SK-N-SH (cell line): Measurements from ENCODE around the gene TMEM132E. TPM values are rescaled to one million over a fixed set of nuclear protein-coding genes. Genes with fewer than 3 reads are reported as not detected.

Experiments
- CTCF ChIA-PET: fragments of 300-600, 350-600 bp; formaldehyde crosslinking; extraction: SDS; loops from one replicate; lab custom pipeline; 2021; lab: Yijun Ruan, JAX
- POLR2A ChIA-PET: fragments of 350-600 bp; sonication (Branson Sonifier 250); formaldehyde crosslinking; extraction: SDS; loops from one replicate; lab custom pipeline; 2020; ENCODE audit warnings: antibody characterized with exemption, inconsistent platforms; lab: Yijun Ruan, JAX
- DNase-seq: peaks from one replicate; pipeline ENCODE4 v3.0.0; 2012
- H2AFZ ChIP-seq: fragments of 200-600 bp; sonication (generic); 2 replicates; pipeline ENCODE4 v1.8.1; 2016; ENCODE audit warnings: antibody characterized with exemption, mild to moderate bottlenecking, low read depth
- H3F3A ChIP-seq: fragments of 200-600 bp; sonication (generic); replicated peaks from 2 replicates; pipeline ENCODE3; 2016; ENCODE audit warnings: antibody characterized with exemption, mild to moderate bottlenecking; ENCODE audit not compliant: insufficient read depth
- H3K27ac ChIP-seq, 2 experiments: fragments of 200-500 bp in 1 of 2; fragments of 200-600 bp in 1 of 2; sonication (Bioruptor generic) in 1 of 2; sonication (generic), shearing (Covaris generic) in 1 of 2; 2 replicates each; pipeline versions ENCODE4 v1.5.1 to v1.6.1; 2014 to 2016; ENCODE audit warnings: low read depth in 2 of 2, inconsistent platforms in 1 of 2, low read length in 1 of 2, mild to moderate bottlenecking in 1 of 2, mixed read lengths in 1 of 2
- H3K27me3 ChIP-seq: fragments of 200-600 bp; sonication (generic), shearing (Covaris generic); 2 replicates; pipeline ENCODE4 v1.6.1; 2016; ENCODE audit warnings: mixed run types; ENCODE audit not compliant: insufficient read depth
- H3K36me3 ChIP-seq, 2 experiments: fragments of 200-500 bp in 1 of 2; fragments of 200-600 bp in 1 of 2; sonication (Bioruptor generic) in 1 of 2; sonication (generic) in 1 of 2; replicated peaks in 1 of 2; 2 replicates each; pipeline versions ENCODE3 to v1.5.1; 2014 to 2016; ENCODE audit warnings: low read length in 1 of 2, mild to moderate bottlenecking in 1 of 2; ENCODE audit not compliant: insufficient read depth in 2 of 2, control insufficient read depth in 1 of 2
- H3K4me1 ChIP-seq, 2 experiments: fragments of 200-500 bp in 1 of 2; fragments of 200-600 bp in 1 of 2; sonication (Bioruptor generic) in 1 of 2; sonication (generic), shearing (Covaris generic) in 1 of 2; 2 replicates each; pipeline versions ENCODE4 v1.5.1 to v1.6.1; 2014 to 2016; ENCODE audit warnings: low read depth in 1 of 2, low read length in 1 of 2, mixed run types in 1 of 2; ENCODE audit not compliant: insufficient read depth in 2 of 2, control insufficient read depth in 1 of 2
- H3K4me2 ChIP-seq: fragments of 200-600 bp; sonication (generic), shearing (Covaris generic); 2 replicates; pipeline ENCODE4 v1.6.1; 2017; ENCODE audit warnings: mixed run types
- H3K4me3 ChIP-seq, 2 experiments: fragments of 200-500 bp in 1 of 2; fragments of 200-600 bp in 1 of 2; sonication (Bioruptor generic) in 1 of 2; sonication (generic), shearing (Covaris generic) in 1 of 2; 2 replicates each; pipeline versions ENCODE4 v1.5.1 to v1.8.1; 2014 to 2016; ENCODE audit warnings: low read depth in 2 of 2, inconsistent platforms in 1 of 2, low read length in 1 of 2, mild to moderate bottlenecking in 1 of 2, mixed read lengths in 1 of 2, moderate library complexity in 1 of 2
- H3K79me2 ChIP-seq: fragments of 200-600 bp; sonication (generic); 2 replicates; pipeline ENCODE4 v1.8.1; 2017; ENCODE audit warnings: mild to moderate bottlenecking; ENCODE audit not compliant: insufficient read depth
- H3K9ac ChIP-seq: fragments of 200-600 bp; sonication (generic); 2 replicates; pipeline ENCODE4 v1.6.1; 2017; ENCODE audit warnings: mixed run types
- H3K9me2 ChIP-seq: fragments of 200-600 bp; sonication (generic); 2 replicates; pipeline ENCODE4 v1.6.1; 2017; ENCODE audit warnings: mixed run types
- H3K9me3 ChIP-seq: fragments of 200-600 bp; sonication (generic); 2 replicates; pipeline ENCODE4 v1.6.1; 2017; ENCODE audit warnings: mixed run types, mild to moderate bottlenecking, moderate library complexity
- H4K20me1 ChIP-seq: fragments of 200-600 bp; sonication (generic); 2 replicates; pipeline ENCODE4 v1.6.1; 2017; ENCODE audit warnings: mild to moderate bottlenecking, mixed run types; ENCODE audit not compliant: insufficient read depth
- CHD2 ChIP-seq: fragments of 150-350 bp; IDR thresholded peaks from 2 replicates; pipeline ENCODE4 v1.6.1; 2018; ENCODE audit warnings: low read length; ENCODE audit not compliant: partially characterized antibody
- CTCF ChIP-seq: fragments of 200-600 bp; sonication (generic); IDR thresholded peaks from 2 replicates; pipeline ENCODE4 v1.6.1; 2017; ENCODE audit warnings: antibody characterized with exemption, mild to moderate bottlenecking, moderate library complexity
- ELF1 ChIP-seq: IDR thresholded peaks from 2 replicates; pipeline ENCODE4 v1.4.0; 2012
- EP300 ChIP-seq, 2 experiments: IDR thresholded peaks; 2 replicates each; pipeline versions ENCODE4 v1.4.0 to v1.6.1; 2012; ENCODE audit warnings: borderline replicate concordance in 1 of 2, low read depth in 1 of 2, low read length in 1 of 2
- EZH2phosphoT487 ChIP-seq: fragments of 200-600 bp; sonication (generic); IDR thresholded peaks from 2 replicates; pipeline ENCODE4 v1.6.1; 2017; ENCODE audit warnings: low read depth, mixed run types, mild to moderate bottlenecking, antibody characterized with exemption, moderate library complexity, borderline replicate concordance
- FOSL2 ChIP-seq: IDR thresholded peaks from 2 replicates; pipeline ENCODE4 v1.4.0; 2012; ENCODE audit warnings: low read depth, mild to moderate bottlenecking, moderate library complexity, borderline replicate concordance
- FOXJ3 ChIP-seq: sonication (generic); formaldehyde crosslinking; IDR thresholded peaks from 2 replicates; pipeline ENCODE4 v1.5.1; 2020; ENCODE audit warnings: mild to moderate bottlenecking, missing genetic modification reagents
- GATA2 ChIP-seq: sonication (generic); formaldehyde crosslinking; IDR thresholded peaks from 2 replicates; pipeline ENCODE4 v1.5.0; 2020; ENCODE audit warnings: mild to moderate bottlenecking, missing genetic modification reagents
- NFIC ChIP-seq: IDR thresholded peaks from 2 replicates; pipeline ENCODE4 v1.4.0; 2012; ENCODE audit warnings: borderline replicate concordance
- NRF1 ChIP-seq: IDR thresholded peaks from 2 replicates; pipeline ENCODE4 v1.6.1; 2012; ENCODE audit warnings: low read depth, mild to moderate bottlenecking, low read length
- POLR2AphosphoS5 ChIP-seq: IDR thresholded peaks from 2 replicates; pipeline ENCODE4 v1.6.1; 2012; ENCODE audit warnings: low read depth, low read length
- RAD21 ChIP-seq: IDR thresholded peaks from 2 replicates; pipeline ENCODE4 v1.6.1; 2012; ENCODE audit warnings: mild to moderate bottlenecking, low read length
- RCOR1 ChIP-seq: fragments of 150-350 bp; IDR thresholded peaks from 2 replicates; pipeline ENCODE4 v1.6.1; 2017; ENCODE audit warnings: antibody characterized with exemption, low read length
- RFX5 ChIP-seq: IDR thresholded peaks from 2 replicates; pipeline ENCODE4 v1.6.1; 2012; ENCODE audit warnings: mild to moderate bottlenecking, improper control_type of control experiment, low read length
- RXRA ChIP-seq: IDR thresholded peaks from 2 replicates; pipeline ENCODE4 v1.4.0; 2012; ENCODE audit warnings: low read depth, mild to moderate bottlenecking, borderline replicate concordance
- SIN3A ChIP-seq: IDR thresholded peaks from 2 replicates; pipeline ENCODE4 v1.6.1; 2012; ENCODE audit warnings: low read depth, mild to moderate bottlenecking, low read length, moderate library complexity, borderline replicate concordance
- TCF12 ChIP-seq: IDR thresholded peaks from 2 replicates; pipeline ENCODE4 v1.4.0; 2012
- TEAD4 ChIP-seq: IDR thresholded peaks from 2 replicates; pipeline ENCODE4 v1.4.0; 2012; ENCODE audit warnings: mild to moderate bottlenecking, borderline replicate concordance; ENCODE audit not compliant: insufficient read depth
- YY1 ChIP-seq: IDR thresholded peaks from 2 replicates; pipeline ENCODE4 v1.4.0; 2012; ENCODE audit warnings: low read depth, mild to moderate bottlenecking
- WGBS: methylation state at CpG from one replicate; pipeline ENCODE4 v1.1.6; 2017; ENCODE audit warnings: low lambda C conversion rate; 5-methylcytosine and 5-hydroxymethylcytosine counted together
- polyA plus RNA-seq, 3 experiments: library from polyadenylated mRNA; depleted of rRNA; stranded (reverse); fragments of >200 nt; gene quantifications; 2 replicates each; pipeline ENCODE4 v1.2.3, GENCODE V29; 2012
- TF ChIP-seq, protein P1 (sequence below): IDR thresholded peaks from 2 replicates; pipeline ENCODE4; 2012
- TF ChIP-seq, protein P2 (sequence below): IDR thresholded peaks from 2 replicates; pipeline ENCODE4 v1.4.0; 2012; ENCODE audit warnings: low read depth, borderline replicate concordance
- TF ChIP-seq, protein P3 (sequence below): IDR thresholded peaks from 2 replicates; pipeline ENCODE4 v1.4.0; 2012; ENCODE audit warnings: low read depth

TMEM132E gene
- polyA plus RNA-seq, 1 of the 3 experiments (the other 2 are of a cell fraction): not detected

DNA sequence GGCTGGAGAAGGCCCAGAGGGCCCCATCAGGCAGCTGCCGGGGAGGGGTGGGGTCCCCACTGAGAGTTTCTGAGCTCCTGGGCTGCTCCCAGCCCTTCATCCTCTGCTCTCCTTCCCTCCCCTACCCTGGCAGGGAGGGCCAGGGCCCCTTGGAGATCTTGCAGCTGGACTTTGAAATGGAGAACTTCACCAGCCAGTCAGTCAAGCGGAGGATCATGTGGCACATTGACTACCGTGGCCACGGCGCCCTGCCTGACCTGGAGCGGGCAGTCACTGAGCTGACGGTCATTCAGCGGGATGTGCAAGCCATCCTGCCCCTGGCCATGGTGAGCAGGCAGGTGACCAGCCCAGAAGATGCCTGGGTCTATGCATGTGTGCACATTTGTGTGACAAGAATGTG lies 49.5 kb downstream of the TMEM132E start:
- Histone ChIP-seq H3K9me2 (no peaks in the 10 kb centered on the region), H3K27me3 (no peaks in the 10 kb centered on the region), H3K79me2 (no peaks in the 10 kb centered on the region), H3K4me3 (no peak overlapping the region), H3K9ac (no peak overlapping the region), H3K4me2 (no peak overlapping the region), H3K4me1 (peaks cover 0 to 4% of the 10 kb centered on the region in 2 experiments; a peak in 1 of 4 replicates), H3F3A (no peaks in the 10 kb centered on the region), H3K36me3 (no peaks in the 10 kb centered on the region), H4K20me1 (no peaks in the 10 kb centered on the region), H2AFZ (no peak overlapping the region), H3K27ac (no peak overlapping the region), H3K9me3 (no peaks in the 10 kb centered on the region)
- DNase-seq: no peak
- TF ChIP-seq NRF1: no peak
- no peak for TF ChIP-seq EZH2phosphoT487
- no peak for TF ChIP-seq NFIC
- TF ChIP-seq POLR2AphosphoS5: no peak
- TF ChIP-seq, protein P1, sequence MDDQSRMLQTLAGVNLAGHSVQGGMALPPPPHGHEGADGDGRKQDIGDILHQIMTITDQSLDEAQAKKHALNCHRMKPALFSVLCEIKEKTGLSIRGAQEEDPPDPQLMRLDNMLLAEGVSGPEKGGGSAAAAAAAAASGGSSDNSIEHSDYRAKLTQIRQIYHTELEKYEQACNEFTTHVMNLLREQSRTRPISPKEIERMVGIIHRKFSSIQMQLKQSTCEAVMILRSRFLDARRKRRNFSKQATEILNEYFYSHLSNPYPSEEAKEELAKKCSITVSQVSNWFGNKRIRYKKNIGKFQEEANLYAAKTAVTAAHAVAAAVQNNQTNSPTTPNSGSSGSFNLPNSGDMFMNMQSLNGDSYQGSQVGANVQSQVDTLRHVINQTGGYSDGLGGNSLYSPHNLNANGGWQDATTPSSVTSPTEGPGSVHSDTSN: no peak
- TF ChIP-seq FOSL2: no peak
- no peak for TF ChIP-seq RFX5
- TF ChIP-seq EP300 (IDR thresholded peaks at IDR 0.05; ENCODE audit: borderline replicate concordance in 1 of 2, low read depth in 1 of 2, low read length in 1 of 2): no peak
- 58% methylated on average over 3 of the region's 8 CpGs for WGBS
- ChIA-PET CTCF (interaction anchor here (1.5 to 3.9 kb wide), 2 partner anchors 9 to 44 kb away, joined by 6 to 31 read pairs; no protein-coding TSS in a partner anchor), POLR2A (interaction anchor here (0.5 kb wide), 1 partner anchor 278 kb away, joined by 3 read pairs; no protein-coding TSS in a partner anchor)

- Histone ChIP-seq H3K9me3 (no peaks in the 10 kb centered on the region), H3K4me1 (no peaks in the 10 kb centered on the region), H3K27ac (no peak overlapping the region)
- TF ChIP-seq RCOR1: no peak
- TF ChIP-seq GATA2: no peak
- TF ChIP-seq SIN3A: no peak
- TF ChIP-seq, protein P2, sequence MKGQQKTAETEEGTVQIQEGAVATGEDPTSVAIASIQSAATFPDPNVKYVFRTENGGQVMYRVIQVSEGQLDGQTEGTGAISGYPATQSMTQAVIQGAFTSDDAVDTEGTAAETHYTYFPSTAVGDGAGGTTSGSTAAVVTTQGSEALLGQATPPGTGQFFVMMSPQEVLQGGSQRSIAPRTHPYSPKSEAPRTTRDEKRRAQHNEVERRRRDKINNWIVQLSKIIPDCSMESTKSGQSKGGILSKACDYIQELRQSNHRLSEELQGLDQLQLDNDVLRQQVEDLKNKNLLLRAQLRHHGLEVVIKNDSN: no peak
- TF ChIP-seq CHD2: no peak
- no peak for TF ChIP-seq YY1
- TF ChIP-seq RXRA: no peak
- no peak for TF ChIP-seq TEAD4
- TF ChIP-seq TCF12: no peak
- TF ChIP-seq EP300 (IDR thresholded peaks at IDR 0.05; ENCODE audit: borderline replicate concordance in 1 of 2, low read depth in 1 of 2, low read length in 1 of 2): no peak
- TF ChIP-seq CTCF: no peak
- no peak for TF ChIP-seq RAD21
- TF ChIP-seq ELF1: no peak
- TF ChIP-seq, protein P3, sequence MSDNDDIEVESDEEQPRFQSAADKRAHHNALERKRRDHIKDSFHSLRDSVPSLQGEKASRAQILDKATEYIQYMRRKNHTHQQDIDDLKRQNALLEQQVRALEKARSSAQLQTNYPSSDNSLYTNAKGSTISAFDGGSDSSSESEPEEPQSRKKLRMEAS: no peak
- TF ChIP-seq FOSL2: no peak
- no peak for TF ChIP-seq FOXJ3 (CRISPR knock-in tag)
- no peak for TF ChIP-seq RFX5
- TF ChIP-seq, all 33 proteins: peak for 0
- no peaks in the 10 kb centered on the region for H3F3A ChIP-seq
- H3K4me3 ChIP-seq: no peak overlapping the region
- H2AFZ ChIP-seq: no peak overlapping the region
- no peaks in the 10 kb centered on the region for H4K20me1 ChIP-seq
- H3K9me2 ChIP-seq: no peaks in the 10 kb centered on the region
- no peaks in the 10 kb centered on the region for H3K36me3 ChIP-seq
- 38% methylated on average over 3 of the region's 4 CpGs for WGBS
- H3K27me3 ChIP-seq: no peaks in the 10 kb centered on the region
- ChIA-PET POLR2A (no interaction called here), CTCF (interaction anchor here (0.5 to 0.9 kb wide), 2 partner anchors 91 to 715 kb away, joined by 3 to 4 read pairs; no protein-coding TSS in a partner anchor)
- no peaks in the 10 kb centered on the region for H3K79me2 ChIP-seq
- no peak overlapping the region for H3K9ac ChIP-seq
- no peak for DNase-seq
- H3K4me2 ChIP-seq: no peak overlapping the region
Measured at GRCh38 chr17:34633351-34633750, 54.0 kb downstream of the TMEM132E start.
